Spleen (tissue), 11 donors: ENCODE results near the gene SAP30BP. TPM values are rescaled to one million over a fixed set of nuclear protein-coding genes. Genes with fewer than 3 reads are reported as not detected.
A peak's percentile ranks its signal among the peaks of the same experiment; 100 is the strongest.

Experiments
- DNase-seq: peaks from one replicate; pipeline ENCODE4 v3.0.0-alpha.2; 2020
- H3K27ac ChIP-seq, 8 donors: fragments of 200-600 bp; sonication (generic) in 7 of 8; 1 replicate in 4 of 8; 2 replicates in 4 of 8; pipeline versions ENCODE4 v1.5.0 to v1.8.0; 2016 to 2021; ENCODE audit warnings: inconsistent platforms in 4 of 8, mild to moderate bottlenecking in 4 of 8, moderate library complexity in 1 of 8
- H3K27me3 ChIP-seq, 7 donors: fragments of 200-600 bp; sonication (generic) in 6 of 7; replicated peaks in 1 of 7; 1 replicate in 4 of 7; 2 replicates in 3 of 7; pipeline versions ENCODE4 v1.5.0 to v1.8.0; 2016 to 2021; ENCODE audit warnings: inconsistent platforms in 3 of 7, mild to moderate bottlenecking in 1 of 7
- H3K36me3 ChIP-seq, 6 donors: fragments of 200-600 bp; sonication (generic) in 5 of 6; 1 replicate in 4 of 6; 2 replicates in 2 of 6; pipeline versions ENCODE4 v1.5.0 to v1.8.0; 2016 to 2021; ENCODE audit warnings: inconsistent platforms in 2 of 6
- H3K4me1 ChIP-seq, 6 donors: fragments of 200-600 bp; sonication (generic) in 5 of 6; 1 replicate in 3 of 6; 2 replicates in 3 of 6; pipeline versions ENCODE4 v1.5.0 to v1.8.0; 2016 to 2021; ENCODE audit warnings: inconsistent platforms in 3 of 6
- H3K4me3 ChIP-seq, 8 donors: fragments of 200-600 bp; sonication (generic) in 7 of 8; 1 replicate in 4 of 8; 2 replicates in 4 of 8; pipeline versions ENCODE4 v1.5.0 to v1.8.0; 2016 to 2021; ENCODE audit warnings: inconsistent platforms in 4 of 8, mild to moderate bottlenecking in 4 of 8, moderate library complexity in 2 of 8
- H3K9me3 ChIP-seq, 8 donors: fragments of 200-600 bp; sonication (generic) in 7 of 8; 1 replicate in 4 of 8; 2 replicates in 4 of 8; pipeline versions ENCODE4 v1.5.0 to v1.8.0; 2016 to 2021; ENCODE audit warnings: inconsistent platforms in 4 of 8
- POLR2A ChIP-seq, 3 donors: fragments of 450-650 bp; IDR thresholded peaks; one replicate each; pipeline ENCODE4 v1.5.1; 2017; ENCODE audit warnings: antibody characterized with exemption in 3 of 3, mild to moderate bottlenecking in 1 of 3
- POLR2AphosphoS5 ChIP-seq, 3 donors: sonication (generic); formaldehyde crosslinking; IDR thresholded peaks; one replicate each; pipeline ENCODE4 v1.5.1; 2017; ENCODE audit warnings: antibody characterized with exemption in 3 of 3
- whole genome bisulfite sequencing, 5 donors: extraction: QIAGEN DNeasy Blood & Tissue Kit in 3 of 5; methylation state at CpG; one replicate each; pipeline versions ENCODE4 v1.1.5 to v1.1.7; 2013 to 2018; 5-methylcytosine and 5-hydroxymethylcytosine counted together
- intact Hi-C: fragments of 100-400 bp; cut with DNase I; formaldehyde crosslinking; loops from one replicate; pipeline ENCODE4 v1.15.0; 2023; ENCODE audit warnings: low total_unique reads
- polyA plus RNA-seq, 3 donors: library from polyadenylated mRNA; stranded (reverse); fragments of 200-250 nt; gene quantifications; one replicate each; pipeline ENCODE4 v1.2.1, GENCODE V29; 2013
- total RNA-seq, 7 donors: library from RNA; depleted of rRNA in 3 of 7; stranded (reverse); fragments of >200 nt in 3 of 7; fragmentation: NEBNext Ultra II Directional in 4 of 7; extraction: Animal tissue kit (Norgen Biotek cat#: 25700) in 4 of 7; gene quantifications; one replicate each; pipeline versions ENCODE4 v1.1.0 to v1.2.1, GENCODE V29; 2016 to 2021
- TF ChIP-seq, protein P1 (sequence below), 11 experiments: fragments of 200-600 bp in 7 of 11; fragments of 450-650 bp in 4 of 11; sonication (generic) in 4 of 11; IDR thresholded peaks in 8 of 11; conservative IDR thresholded peaks in 3 of 11; 1 replicate in 7 of 11; 2 replicates in 4 of 11; pipeline versions ENCODE4 v1.4.0 to v1.8.0; 2016 to 2021; ENCODE audit warnings: antibody characterized with exemption in 11 of 11, inconsistent platforms in 4 of 11, mild to moderate bottlenecking in 1 of 11
- donor health status: healthy with polysubstance abuse.
- donor health status: DM: no; HTN: no; CAD: no; lungs with moderate emphysema.
- donor health status: DM: no; HTN: no; CAD: no.
- donor health status: Bipolar disorder and iron deficiency.
- donor health status: healthy.
- donor health status: DM: no; HTN: no; CAD: no.
- donor health status: DM: yes; HTN: yes; CAD: no.

The SAP30BP gene
- total and polyA plus RNA-seq, 10 donors, result 53.8 to 110 (median 75.4) TPM

DNA sequence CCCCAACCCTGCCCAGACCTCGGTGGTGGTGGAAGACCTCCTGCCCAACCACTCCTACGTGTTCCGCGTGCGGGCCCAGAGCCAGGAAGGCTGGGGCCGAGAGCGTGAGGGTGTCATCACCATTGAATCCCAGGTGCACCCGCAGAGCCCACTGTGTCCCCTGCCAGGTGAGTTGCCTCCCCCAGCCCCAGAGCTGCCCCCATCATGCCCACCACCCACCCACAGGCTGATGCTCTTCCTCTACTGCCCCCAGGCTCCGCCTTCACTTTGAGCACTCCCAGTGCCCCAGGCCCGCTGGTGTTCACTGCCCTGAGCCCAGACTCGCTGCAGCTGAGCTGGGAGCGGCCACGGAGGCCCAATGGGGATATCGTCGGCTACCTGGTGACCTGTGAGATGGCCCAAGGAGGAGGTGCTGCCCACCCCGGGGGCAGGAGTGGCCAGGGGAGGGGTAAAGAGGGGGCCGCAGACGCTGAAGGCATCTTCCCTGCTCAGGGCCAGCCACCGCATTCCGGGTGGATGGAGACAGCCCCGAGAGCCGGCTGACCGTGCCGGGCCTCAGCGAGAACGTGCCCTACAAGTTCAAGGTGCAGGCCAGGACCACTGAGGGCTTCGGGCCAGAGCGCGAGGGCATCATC lies 89.4 kb downstream of the SAP30BP start:
- WGBS, 5 donors, result 88 to 95% (median 92%) methylated on average over 9 to 29 of the region's 29 CpGs
- intact Hi-C loops, result no loop called here
- Histone ChIP-seq H3K9me3 (no peaks in the 10 kb centered on the region), H3K4me3 (no peak overlapping the region), H3K27me3 (no peaks in the 10 kb centered on the region), H3K36me3 (peaks cover 0 to 90% (median 34%) of the 10 kb centered on the region in 6 donors), H3K27ac (peak overlapping the region in 1 of 8 donors; percentile 14), H3K4me1 (peaks cover 3 to 56% (median 29%) of the 10 kb centered on the region in 6 donors)
- peak; percentile 72 for DNase-seq
- TF ChIP-seq, protein P1, sequence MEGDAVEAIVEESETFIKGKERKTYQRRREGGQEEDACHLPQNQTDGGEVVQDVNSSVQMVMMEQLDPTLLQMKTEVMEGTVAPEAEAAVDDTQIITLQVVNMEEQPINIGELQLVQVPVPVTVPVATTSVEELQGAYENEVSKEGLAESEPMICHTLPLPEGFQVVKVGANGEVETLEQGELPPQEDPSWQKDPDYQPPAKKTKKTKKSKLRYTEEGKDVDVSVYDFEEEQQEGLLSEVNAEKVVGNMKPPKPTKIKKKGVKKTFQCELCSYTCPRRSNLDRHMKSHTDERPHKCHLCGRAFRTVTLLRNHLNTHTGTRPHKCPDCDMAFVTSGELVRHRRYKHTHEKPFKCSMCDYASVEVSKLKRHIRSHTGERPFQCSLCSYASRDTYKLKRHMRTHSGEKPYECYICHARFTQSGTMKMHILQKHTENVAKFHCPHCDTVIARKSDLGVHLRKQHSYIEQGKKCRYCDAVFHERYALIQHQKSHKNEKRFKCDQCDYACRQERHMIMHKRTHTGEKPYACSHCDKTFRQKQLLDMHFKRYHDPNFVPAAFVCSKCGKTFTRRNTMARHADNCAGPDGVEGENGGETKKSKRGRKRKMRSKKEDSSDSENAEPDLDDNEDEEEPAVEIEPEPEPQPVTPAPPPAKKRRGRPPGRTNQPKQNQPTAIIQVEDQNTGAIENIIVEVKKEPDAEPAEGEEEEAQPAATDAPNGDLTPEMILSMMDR (IDR thresholded peaks at IDR 0.05 in 8 of 11, conservative IDR thresholded peaks at IDR 0.05 in 3 of 11), result no peak
- TF ChIP-seq POLR2A (IDR thresholded peaks at IDR 0.05) (no peak), POLR2AphosphoS5 (IDR thresholded peaks at IDR 0.05) (peak in 2 of 3 donors; percentile 43 to 46)

DNA sequence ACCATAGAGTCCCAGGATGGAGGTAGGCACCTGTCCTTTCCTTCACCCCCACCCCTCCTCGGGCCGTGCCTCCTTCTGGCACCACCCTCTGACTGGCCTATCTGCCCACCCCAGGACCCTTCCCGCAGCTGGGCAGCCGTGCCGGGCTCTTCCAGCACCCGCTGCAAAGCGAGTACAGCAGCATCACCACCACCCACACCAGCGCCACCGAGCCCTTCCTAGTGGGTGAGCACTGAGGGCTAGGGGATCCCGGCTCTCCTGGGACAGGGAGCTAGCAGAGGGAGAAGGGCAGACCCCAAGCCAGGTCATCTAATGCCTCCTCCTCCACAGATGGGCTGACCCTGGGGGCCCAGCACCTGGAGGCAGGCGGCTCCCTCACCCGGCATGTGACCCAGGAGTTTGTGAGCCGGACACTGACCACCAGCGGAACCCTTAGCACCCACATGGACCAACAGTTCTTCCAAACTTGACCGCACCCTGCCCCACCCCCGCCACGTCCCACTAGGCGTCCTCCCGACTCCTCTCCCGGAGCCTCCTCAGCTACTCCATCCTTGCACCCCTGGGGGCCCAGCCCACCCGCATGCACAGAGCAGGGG lies 90.0 kb downstream of the SAP30BP start:
- no peaks in the 10 kb centered on the region for H3K9me3 ChIP-seq
- TF ChIP-seq POLR2A (IDR thresholded peaks at IDR 0.05) (no peak), POLR2AphosphoS5 (IDR thresholded peaks at IDR 0.05) (peak in 2 of 3 donors; percentile 8 to 46)
- TF ChIP-seq, protein P1 (IDR thresholded peaks at IDR 0.05 in 8 of 11, conservative IDR thresholded peaks at IDR 0.05 in 3 of 11), result no peak
- peaks cover 0 to 89% (median 34%) of the 10 kb centered on the region in 6 donors for H3K36me3 ChIP-seq
- H3K27me3 ChIP-seq, result no peaks in the 10 kb centered on the region
- H3K27ac ChIP-seq, result no peak overlapping the region
- intact Hi-C loops, result no loop called here
- 87 to 93% (median 89%) methylated on average over 10 to 21 of the region's 21 CpGs for WGBS, 5 donors
- no peak overlapping the region for H3K4me3 ChIP-seq
- DNase-seq, result peak; percentile 71
- peaks cover 3 to 56% (median 29%) of the 10 kb centered on the region in 6 donors for H3K4me1 ChIP-seq

Other genes with a start within 250 kb of the SAP30BP start
- gene TMEM94, start 210.7 kb upstream of the SAP30BP start, total RNA-seq, result 100 to 1,000 TPM in 1 of 7 donors, 10 to 100 TPM in 6; 66.6 to 101 (median 94.1) TPM
- gene TMEM94, start 210.7 kb upstream of the SAP30BP start, polyA plus RNA-seq, result 10 to 100 TPM; 24.8 to 77.8 (median 59.5) TPM
- 100 to 1,000 TPM in 3 of 7 donors, 10 to 100 TPM in 4; 33.5 to 135 (median 51.1) TPM for gene CASKIN2, start 151.8 kb upstream of the SAP30BP start, total RNA-seq
- 10 to 100 TPM in 1 of 3 donors, 1 to 10 TPM in 2; 4.7 to 27.8 (median 6.2) TPM for gene CASKIN2, start 151.8 kb upstream of the SAP30BP start, polyA plus RNA-seq
- 10 to 100 TPM; 31.0 to 58.1 (median 35.4) TPM for gene TSEN54, start 150.8 kb upstream of the SAP30BP start, total RNA-seq
- gene TSEN54, start 150.8 kb upstream of the SAP30BP start, polyA plus RNA-seq, result 10 to 100 TPM; 40.8 to 87.8 (median 68.9) TPM
- 10 to 100 TPM; 44.0 to 97.8 (median 75.1) TPM for gene LLGL2, start 141.6 kb upstream of the SAP30BP start, total RNA-seq
- 100 to 1,000 TPM in 1 of 3 donors, 10 to 100 TPM in 2; 28.6 to 153 (median 92.6) TPM for gene LLGL2, start 141.6 kb upstream of the SAP30BP start, polyA plus RNA-seq
- gene MYO15B, start 79.5 kb upstream of the SAP30BP start, total RNA-seq, result 100 to 1,000 TPM; 203 to 569 (median 292) TPM
- gene MYO15B, start 79.5 kb upstream of the SAP30BP start, polyA plus RNA-seq, result 100 to 1,000 TPM; 123 to 551 (median 402) TPM
- 1 to 10 TPM; 2.1 to 5.1 (median 3.4) TPM for gene SMIM5, start 33.9 kb upstream of the SAP30BP start, total RNA-seq
- gene SMIM5, start 33.9 kb upstream of the SAP30BP start, polyA plus RNA-seq, result 1 to 10 TPM; 3.0 to 4.7 (median 4.7) TPM
- gene RECQL5, start 184 bp upstream of the SAP30BP start, total RNA-seq, result 10 to 100 TPM; 25.7 to 51.0 (median 37.6) TPM
- 10 to 100 TPM; 28.2 to 48.8 (median 47.4) TPM for gene RECQL5, start 184 bp upstream of the SAP30BP start, polyA plus RNA-seq
- 100 to 1,000 TPM in 3 of 7 donors, 10 to 100 TPM in 4; 80.4 to 205 (median 90.1) TPM for gene ITGB4, start 54.1 kb downstream of the SAP30BP start, total RNA-seq
- gene ITGB4, start 54.1 kb downstream of the SAP30BP start, polyA plus RNA-seq, result 10 to 100 TPM; 16.6 to 49.9 (median 30.1) TPM
- gene GALK1, start 97.9 kb downstream of the SAP30BP start, total RNA-seq, result 10 to 100 TPM; 23.5 to 45.1 (median 33.5) TPM
- gene GALK1, start 97.9 kb downstream of the SAP30BP start, polyA plus RNA-seq, result 10 to 100 TPM; 34.2 to 45.9 (median 37.0) TPM
- gene UNK, start 117.5 kb downstream of the SAP30BP start, total RNA-seq, result 10 to 100 TPM; 35.4 to 53.8 (median 48.6) TPM
- 10 to 100 TPM; 19.0 to 41.9 (median 25.8) TPM for gene UNK, start 117.5 kb downstream of the SAP30BP start, polyA plus RNA-seq
- gene UNC13D, start 177.1 kb downstream of the SAP30BP start, total RNA-seq, result 100 to 1,000 TPM in 6 of 7 donors, 10 to 100 TPM in 1; 87.1 to 187 (median 129) TPM
- 10 to 100 TPM; 36.4 to 86.1 (median 53.0) TPM for gene UNC13D, start 177.1 kb downstream of the SAP30BP start, polyA plus RNA-seq
- gene WBP2, start 188.0 kb downstream of the SAP30BP start, total RNA-seq, result 100 to 1,000 TPM in 4 of 7 donors, 10 to 100 TPM in 3; 46.7 to 144 (median 125) TPM
- gene WBP2, start 188.0 kb downstream of the SAP30BP start, polyA plus RNA-seq, result 100 to 1,000 TPM in 1 of 3 donors, 10 to 100 TPM in 2; 70.2 to 104 (median 74.1) TPM
- gene TRIM47, start 211.2 kb downstream of the SAP30BP start, total RNA-seq, result 10 to 100 TPM; 30.8 to 73.8 (median 38.5) TPM
- 10 to 100 TPM; 28.1 to 42.0 (median 28.4) TPM for gene TRIM47, start 211.2 kb downstream of the SAP30BP start, polyA plus RNA-seq
- 10 to 100 TPM; 20.0 to 26.5 (median 23.5) TPM for gene TRIM65, start 229.6 kb downstream of the SAP30BP start, total RNA-seq
- gene TRIM65, start 229.6 kb downstream of the SAP30BP start, polyA plus RNA-seq, result 10 to 100 TPM in 2 of 3 donors, 1 to 10 TPM in 1; 9.0 to 28.2 (median 11.6) TPM
- gene MRPL38, start 237.5 kb downstream of the SAP30BP start, total RNA-seq, result 10 to 100 TPM; 40.1 to 90.6 (median 74.7) TPM
- 10 to 100 TPM; 59.3 to 90.3 (median 80.8) TPM for gene MRPL38, start 237.5 kb downstream of the SAP30BP start, polyA plus RNA-seq